Stimulated activated CD4-positive, alpha-beta T cell treated with anti-CD3 and anti-CD28 coated beads, TNF-alpha, amount 100 ng/mL, for 48 hours (primary cell): ENCODE results near the gene GJB5.
"Not testable (repeated sequence)": the region's sequence is repeated elsewhere in the genome, so short reads cannot be mapped to it uniquely, and the experiment has no call there.

Experiments used
- DNase-seq, 3 donors: peaks; one replicate each; pipeline ENCODE4 v3.0.0-alpha.2; 2020; ENCODE audit warnings: low read depth in 3 of 3

The GJB5 gene

DNA sequence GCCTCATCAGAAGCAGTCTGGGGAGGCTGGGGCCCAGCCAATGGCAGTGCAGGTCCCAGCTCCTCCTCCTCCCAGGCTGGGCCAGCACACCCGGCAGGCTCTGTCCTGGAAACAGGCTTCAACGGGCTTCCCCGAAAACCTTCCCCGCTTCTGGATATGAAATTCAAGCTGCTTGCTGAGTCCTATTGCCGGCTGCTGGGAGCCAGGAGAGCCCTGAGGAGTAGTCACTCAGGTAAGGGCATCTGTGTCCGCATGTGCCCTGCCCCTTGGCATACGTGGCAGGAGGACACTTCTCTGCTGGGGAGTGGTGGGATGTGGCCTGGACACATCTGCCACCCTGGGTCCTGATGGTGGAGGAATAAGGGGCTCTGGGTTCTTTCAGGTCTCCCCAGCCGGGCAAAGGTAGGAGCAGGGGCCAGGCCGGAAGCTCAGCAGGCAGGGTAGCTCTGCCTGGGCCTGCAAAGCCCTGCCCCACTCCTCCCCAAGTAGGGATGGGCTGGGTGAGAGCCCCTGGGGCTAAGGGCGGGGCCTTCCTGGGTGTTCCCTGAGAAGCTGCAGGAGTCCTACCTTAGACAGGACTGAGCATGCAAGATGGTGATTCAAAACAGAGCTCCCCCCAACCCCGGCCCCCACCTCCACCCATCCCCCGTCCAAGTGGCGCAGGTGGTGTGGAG is at the start of gene GJB5:
TSS of gene GJB5 (plus strand) at position 84 of the 674 bp plus-strand sequence. CDS start 2,284 bp downstream, outside the sequence.
- no peak for DNase-seq

DNA sequence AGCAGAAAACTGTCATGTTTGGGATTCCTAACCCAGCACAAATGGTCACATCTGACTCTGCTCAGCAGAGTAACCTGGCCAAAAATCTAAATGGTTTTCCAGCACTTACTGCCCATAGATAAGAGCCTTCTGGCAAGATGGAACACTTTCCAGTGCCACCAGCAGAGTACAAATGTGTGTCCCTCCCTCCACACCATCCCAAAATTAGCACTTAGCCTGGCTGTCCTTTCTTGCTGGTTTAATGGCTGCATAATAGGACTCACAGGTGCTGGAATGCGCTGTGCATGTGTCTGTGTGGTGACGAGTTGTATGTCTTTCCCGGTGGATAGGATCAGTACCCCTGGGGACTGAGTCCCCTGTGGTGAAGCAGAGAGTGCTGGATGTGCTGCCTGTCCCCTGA is 49.8 kb upstream of the GJB5 start:
- no peak for DNase-seq

- DNase-seq: no peak
Observed at GRCh38 chr1:34708106-34708505, 46.7 kb upstream of the GJB5 start.

DNA sequence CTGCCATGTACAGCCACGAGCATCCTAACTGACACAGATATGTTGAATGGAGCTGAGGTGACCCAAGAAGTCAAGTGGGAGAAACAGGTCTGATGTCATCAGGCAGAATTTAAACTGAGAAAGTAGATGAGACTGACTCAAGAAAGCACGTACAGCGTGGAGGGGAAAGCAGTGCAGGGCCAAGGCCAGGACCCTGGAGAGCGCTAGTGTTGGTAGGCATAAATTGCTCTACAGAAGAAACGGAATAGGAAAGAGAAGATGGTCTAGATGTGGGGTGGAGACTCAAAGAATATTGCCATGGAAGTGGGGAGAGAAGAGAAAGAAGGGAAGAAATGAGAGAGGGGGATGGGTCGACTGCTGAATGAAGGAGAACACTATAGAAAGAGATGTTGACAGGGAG is 45.3 kb upstream of the GJB5 start:
- no peak for DNase-seq

DNA sequence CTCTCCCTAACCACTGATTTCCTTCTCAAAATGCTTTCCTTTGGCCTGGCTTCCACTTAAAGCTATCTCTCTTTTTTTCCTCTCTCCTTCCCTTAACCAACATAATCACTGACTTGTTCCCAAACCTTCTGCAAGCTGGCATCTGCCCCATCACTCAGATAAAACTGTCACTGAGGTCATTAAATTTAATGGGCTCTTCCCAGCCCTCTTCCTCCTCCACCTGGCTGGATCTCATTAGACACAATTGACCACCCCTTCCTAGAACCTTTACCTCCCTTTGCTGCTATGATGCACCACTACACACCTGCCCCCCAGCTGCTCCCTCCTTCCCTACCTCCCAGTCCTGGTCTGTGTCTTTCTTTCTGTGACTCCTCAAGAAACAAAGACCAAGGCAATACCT is 44.0 kb upstream of the GJB5 start:
- no peak for DNase-seq

- no peak for DNase-seq
Observed at GRCh38 chr1:34711485-34711884, 43.4 kb upstream of the GJB5 start.

DNA sequence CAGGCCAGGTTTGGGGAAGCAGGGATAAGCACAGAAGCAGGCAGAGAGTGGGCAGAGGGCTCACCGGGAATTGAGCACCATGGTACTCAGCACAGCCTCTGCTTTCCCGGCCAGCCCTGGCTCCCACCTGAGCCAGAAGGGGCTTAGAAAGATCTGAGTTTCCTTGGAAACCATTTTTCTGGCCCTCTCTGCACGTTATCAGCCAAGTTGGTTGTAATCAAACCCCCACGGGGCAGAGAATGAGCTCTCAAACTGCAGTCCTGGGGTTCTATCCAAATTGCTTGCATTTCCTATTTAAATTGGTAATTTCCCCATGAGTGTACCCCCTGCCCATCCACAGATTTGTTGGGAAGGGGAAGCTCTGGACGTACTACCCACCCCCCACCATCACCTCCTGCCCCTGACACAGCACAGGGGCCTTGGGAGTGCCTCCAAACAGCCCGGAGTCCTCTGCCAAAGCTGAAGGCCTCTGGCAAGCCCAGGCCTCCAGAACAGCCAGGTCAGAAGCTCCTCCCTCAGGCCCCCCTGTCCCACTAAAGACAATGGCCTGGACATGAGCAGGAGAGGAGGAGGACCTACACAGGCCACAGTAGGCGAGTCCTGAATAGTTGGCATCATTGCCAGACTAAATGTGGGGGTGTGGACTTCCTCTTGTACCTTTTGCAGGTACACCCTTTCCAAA is 42.7 kb upstream of the GJB5 start:
- no peak for DNase-seq

DNA sequence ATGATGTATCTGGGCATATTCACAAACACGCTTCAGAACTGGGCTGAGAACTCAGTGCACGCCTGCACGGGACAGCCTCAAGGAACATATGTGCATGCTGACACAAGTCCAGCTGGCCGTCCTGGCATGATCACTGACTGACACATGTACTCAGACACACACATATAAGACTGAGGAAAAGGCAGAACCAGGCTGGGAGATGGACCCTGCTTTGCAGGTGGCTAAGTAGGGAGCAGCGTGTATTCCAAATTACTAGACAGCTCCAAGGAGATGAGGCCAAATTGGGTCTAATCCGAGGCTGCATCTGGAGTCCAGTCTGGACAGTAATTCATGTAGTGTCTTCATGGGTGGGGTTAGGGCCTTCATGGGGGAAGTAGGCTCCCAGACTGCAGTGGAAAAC is 41.4 kb upstream of the GJB5 start:
- no peak for DNase-seq

DNA sequence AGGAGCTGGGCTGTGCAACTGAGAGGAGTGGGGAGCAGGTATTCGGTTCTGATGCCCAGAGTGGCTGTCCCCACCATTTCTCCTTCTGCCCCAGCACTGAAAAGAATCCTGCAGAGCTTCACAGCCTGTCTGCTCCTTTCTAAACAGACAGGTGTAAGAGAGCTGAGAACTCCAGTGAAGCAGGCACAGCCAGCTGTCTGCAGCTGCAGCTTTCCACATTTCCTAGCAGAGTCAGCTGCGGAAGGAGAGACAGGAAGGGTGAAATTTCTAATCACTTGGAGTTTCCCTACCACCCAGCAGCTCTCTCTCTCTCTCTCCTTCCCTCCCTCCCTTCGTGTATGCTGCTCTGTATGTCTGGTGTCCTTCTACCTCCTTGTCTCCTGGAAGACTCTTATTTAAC is 40.5 kb upstream of the GJB5 start:
- DNase-seq: no peak

DNA sequence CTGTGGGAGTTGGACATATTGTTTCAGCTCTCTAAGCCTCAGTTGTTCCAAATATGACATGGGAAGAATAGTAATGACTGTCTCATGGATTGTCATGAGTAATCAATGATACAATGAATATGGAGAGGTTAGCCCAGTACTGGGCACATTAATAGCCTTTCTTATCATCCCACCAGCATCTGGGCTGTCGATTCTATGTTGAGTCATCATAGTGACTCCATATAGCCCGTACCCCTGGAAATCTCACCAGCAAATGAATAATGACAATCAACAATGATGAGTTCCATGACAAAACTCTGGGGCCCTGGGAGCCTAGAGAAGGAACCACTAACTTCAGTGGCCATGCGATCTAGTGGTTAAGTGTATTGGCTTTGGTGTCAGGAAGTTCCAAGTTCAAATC is 39.7 kb upstream of the GJB5 start:
- no peak for DNase-seq

DNA sequence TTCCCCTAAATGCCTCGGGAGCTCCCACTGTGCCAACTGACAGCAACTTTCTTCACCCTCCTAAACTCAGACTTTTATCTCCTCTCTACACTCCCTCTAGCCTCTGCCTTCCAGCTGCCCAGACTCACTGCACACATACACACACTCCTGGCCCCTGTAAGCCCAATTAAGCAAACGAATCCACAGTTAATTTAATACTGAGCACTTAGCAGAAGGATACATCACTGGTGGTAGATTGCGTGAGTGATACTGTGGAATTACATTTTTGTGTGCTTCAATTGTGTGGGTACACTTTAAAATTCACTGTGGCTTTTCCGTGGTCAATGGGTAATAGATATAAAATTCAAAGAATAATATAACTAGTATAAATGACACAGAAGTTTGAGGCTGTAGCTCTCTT is 33.6 kb upstream of the GJB5 start:
- DNase-seq: no peak

DNA sequence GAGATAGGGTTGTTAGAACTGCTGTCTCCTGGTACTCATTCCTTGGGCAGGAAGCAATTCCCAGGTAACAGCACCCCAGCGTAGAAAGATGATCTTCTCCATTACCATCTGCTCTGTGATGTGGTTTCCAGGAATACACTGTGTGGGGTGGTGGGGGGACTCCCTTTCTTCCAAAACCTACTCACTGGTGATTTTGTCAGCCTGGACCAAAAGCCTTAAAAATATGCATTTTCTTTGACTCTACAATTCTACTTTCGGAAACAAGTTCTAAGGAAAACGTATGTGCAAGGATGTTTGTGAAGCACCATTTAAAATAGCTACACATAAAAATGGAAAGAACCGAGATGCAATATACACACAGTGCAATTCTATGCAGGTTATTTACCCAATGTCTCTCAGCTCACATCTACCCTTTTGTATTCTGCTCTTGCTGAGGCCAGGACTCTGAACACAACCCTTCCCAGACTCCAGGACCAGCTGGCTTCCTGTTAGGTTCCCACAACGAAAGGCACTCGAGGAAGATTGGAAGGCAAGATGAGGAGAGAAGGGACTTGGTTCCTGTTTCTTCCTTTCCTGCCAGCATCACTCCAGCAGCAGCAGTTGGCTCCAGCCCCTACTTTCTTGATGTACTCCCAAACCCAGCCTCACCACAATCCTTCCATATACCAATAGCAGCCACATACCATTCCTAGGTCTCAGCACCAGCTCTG is 33.0 kb upstream of the GJB5 start:
- no peak for DNase-seq

GRCh38 chr1:34726861-34727260 is 28.0 kb upstream of the GJB5 start:
- no peak for DNase-seq

- DNase-seq: no peak
Observed at GRCh38 chr1:34730485-34730884, 24.4 kb upstream of the GJB5 start.

DNA sequence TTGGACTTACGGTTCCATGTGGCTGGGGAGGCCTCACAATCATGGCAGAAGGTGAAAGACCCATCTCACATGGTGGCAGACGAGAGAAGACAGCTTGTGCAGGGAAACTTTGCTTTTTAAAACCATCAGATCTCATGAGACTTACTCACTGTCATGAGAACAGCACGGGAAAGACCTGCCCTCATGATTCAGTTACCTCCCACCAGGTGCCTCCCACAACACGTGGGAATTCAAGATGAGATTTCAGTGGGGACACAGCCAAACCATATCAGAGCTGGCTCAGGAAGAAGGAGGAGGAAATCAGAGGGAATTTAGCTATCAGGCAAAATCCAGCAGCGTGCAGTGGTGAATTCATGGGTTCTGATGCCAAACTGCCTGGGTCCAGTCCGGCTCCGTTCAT is 22.0 kb upstream of the GJB5 start:
- DNase-seq: not testable (repeated sequence)

DNA sequence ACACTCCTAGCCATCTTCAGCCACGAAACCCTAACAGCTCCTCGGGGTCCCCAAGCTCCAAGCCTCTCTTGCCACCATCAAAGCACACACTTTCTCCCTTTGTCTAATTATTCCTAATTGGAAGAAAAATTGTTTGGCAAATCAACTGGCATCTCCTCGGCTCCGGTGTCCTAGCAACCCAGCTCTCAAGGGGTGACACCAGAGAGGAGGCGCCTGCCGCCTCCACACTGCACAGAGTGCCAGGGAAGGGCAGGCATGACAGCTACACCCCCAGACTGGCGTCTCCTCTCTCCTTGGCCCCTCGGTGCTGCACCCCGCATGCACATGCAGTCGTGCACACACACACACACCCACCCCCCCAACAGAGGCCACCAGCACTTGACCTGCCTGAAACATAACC is 18.2 kb upstream of the GJB5 start:
- DNase-seq: no peak

GRCh38 chr1:34737236-34737635 is 17.6 kb upstream of the GJB5 start:
- not testable (repeated sequence) for DNase-seq

- no peak for DNase-seq
Observed at GRCh38 chr1:34739613-34740012, 15.2 kb upstream of the GJB5 start.

DNA sequence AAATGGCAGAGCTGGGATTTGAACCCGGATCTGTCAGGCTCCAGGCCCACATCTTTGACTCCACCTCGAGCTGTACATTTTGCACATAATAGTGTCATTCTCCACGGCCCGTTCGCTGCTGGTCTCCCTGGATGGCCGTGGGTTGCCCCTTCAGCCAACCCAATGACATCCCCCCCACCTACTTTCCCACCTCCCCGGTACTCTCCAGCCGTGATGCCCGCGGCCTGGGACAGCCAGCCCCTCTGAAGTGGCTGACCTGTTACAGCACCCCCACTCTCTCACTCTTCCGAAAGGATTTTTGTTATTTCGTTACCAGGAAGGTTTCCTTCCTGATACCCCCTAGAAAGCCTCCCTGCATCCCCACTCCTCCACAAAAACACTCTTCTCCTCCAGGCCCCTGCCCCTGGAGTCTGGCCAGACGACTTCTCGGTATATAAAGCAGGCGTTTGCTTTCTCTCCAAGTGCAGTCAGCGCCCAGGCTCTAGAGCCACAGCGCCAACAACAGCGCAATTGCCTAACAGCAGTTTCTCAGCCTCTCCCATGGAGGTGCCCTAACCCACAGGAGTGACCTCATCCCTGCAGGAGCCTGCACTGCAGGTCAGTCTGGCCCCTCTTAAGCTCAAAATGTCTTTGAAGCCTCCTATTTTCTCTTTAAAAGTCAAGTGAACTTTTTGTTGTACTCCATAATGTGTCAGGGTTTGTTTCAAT is 14.5 kb upstream of the GJB5 start:
- no peak for DNase-seq

DNA sequence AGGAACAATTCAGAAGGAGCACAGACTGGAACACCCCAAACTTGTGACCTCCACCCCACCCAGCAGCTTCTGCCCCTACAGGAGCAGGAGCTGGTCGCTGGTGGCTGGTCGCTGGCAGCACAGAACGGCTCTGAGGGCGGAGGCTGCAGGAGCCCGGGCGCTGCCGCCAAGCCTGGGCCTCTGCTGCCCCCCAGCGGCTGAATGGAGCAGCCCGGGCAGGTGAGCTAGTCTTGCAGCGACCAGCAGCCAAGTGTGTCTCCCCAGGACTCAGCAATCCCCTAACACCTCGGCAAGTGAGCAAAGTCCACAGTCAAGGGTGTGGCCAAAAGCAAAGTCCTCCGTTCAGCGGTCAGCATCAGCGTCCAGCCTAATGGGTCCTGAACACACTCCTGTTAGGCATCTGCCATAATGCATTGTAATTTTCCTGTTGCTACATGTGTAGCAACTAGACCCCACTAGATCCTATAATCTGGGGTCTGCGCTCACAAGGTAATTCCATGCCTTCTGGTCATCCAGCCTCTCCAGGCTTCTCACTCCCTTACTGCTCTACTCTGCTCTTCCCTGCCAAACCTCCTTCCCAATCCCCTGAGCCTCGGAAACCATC is 12.1 kb upstream of the GJB5 start:
- peak; percentile 67 to 76 (median 69) for DNase-seq

GRCh38 chr1:34743775-34744174 is 11.1 kb upstream of the GJB5 start:
- no peak for DNase-seq

DNA sequence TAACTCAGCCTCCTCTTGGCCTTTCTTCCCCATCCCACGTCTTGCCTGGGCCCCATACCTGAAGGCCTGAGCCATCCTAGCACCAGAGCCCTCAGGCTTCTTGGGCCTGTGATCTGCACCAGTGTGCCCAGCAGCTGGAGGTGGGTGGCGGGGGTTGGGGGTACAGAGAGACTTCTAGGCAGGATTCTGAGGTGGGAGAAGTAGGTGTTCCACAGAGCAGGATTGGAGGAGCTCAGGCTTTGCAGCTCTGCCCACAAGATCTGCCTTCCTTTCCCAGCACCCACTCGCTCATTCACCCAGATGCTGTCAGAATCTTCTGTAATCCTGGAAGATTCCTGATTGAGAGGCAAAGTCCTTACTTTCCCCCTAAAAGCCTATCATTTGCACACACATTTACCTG is 10.0 kb upstream of the GJB5 start:
- DNase-seq: no peak
